Measurements from ENCODE around the gene OR52I1. TPM values are rescaled to one million over a fixed set of nuclear protein-coding genes. Genes with fewer than 3 reads are reported as not detected.
A peak's percentile ranks its signal among the peaks of the same experiment; 100 is the strongest.

Gene OR52I1, protein sequence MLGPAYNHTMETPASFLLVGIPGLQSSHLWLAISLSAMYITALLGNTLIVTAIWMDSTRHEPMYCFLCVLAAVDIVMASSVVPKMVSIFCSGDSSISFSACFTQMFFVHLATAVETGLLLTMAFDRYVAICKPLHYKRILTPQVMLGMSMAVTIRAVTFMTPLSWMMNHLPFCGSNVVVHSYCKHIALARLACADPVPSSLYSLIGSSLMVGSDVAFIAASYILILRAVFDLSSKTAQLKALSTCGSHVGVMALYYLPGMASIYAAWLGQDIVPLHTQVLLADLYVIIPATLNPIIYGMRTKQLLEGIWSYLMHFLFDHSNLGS
- not detected in 2 replicates for total RNA-seq

DNA sequence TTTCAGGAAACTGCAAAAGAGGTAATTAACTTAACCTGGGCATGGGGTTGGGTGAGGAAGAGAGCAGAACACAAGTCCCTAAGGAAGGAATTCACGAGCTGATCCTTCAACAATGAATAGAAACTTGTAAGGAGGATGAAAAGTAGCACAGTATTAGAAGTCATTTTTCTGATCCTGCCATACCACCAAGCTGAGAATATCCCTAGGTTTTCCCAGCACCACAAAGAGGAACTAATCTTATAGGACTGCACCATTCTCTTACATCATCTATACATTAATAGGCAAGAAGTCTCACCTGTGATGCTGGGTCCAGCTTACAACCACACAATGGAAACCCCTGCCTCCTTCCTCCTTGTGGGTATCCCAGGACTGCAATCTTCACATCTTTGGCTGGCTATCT lies at the start of gene OR52I1:
OR52I1 (plus strand) TSS at position 301 of the 400 bp plus-strand sequence; CDS start at position 301, 0 bp downstream.
- no peak for DNase-seq (ENCODE audit: low read depth in 2 of 2)

GRCh38 chr11:4544891-4545290 lies 48.9 kb upstream of the OR52I1 start, which contains the start of gene OR52M1:
Gene OR52M1, plus strand, starts transcription at chr11:4545191. Its CDS starts 0 bp downstream, at chr11:4545191.
- DNase-seq (ENCODE audit: low read depth in 2 of 2), result no peak

DNA sequence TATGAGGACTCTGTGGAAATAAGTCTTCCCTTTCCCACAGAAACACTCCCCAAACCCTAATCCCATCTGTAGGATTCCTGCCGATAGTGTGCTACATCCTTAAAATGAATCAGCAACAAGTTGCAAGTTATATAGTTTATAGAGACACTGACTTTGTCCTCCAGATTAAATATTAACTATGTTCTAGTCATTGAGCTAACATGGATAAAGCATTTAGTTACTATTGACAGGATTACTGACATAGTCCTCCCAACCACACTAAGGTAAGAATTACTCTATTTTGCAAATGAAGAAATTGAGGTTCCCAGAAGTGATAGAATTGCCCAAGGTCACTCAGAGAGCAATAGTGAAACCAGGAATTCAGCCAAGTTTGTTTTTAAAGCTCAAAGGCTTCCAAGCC lies 47.0 kb upstream of the OR52I1 start:
- DNase-seq (ENCODE audit: low read depth in 2 of 2), result no peak

DNA sequence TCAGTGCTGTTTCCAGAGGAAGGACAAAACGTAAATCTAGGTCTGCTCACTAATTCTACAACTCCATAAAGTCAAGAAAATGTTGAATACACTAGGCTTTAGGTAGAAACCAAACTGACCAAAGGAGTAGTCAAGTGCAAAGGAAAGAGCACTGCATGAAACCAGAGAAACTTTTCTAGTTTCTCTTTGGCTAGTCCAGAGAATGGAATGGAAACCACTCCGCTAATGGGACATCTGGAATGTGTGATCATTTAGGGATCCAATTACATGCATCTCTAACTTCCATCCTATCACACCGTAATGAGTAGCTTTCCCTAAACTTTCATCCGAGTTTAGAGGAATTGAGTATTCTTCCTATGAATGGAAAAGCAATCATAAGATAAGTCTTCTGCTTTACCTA lies 46.4 kb upstream of the OR52I1 start:
- no peak for DNase-seq (ENCODE audit: low read depth in 2 of 2)

DNA sequence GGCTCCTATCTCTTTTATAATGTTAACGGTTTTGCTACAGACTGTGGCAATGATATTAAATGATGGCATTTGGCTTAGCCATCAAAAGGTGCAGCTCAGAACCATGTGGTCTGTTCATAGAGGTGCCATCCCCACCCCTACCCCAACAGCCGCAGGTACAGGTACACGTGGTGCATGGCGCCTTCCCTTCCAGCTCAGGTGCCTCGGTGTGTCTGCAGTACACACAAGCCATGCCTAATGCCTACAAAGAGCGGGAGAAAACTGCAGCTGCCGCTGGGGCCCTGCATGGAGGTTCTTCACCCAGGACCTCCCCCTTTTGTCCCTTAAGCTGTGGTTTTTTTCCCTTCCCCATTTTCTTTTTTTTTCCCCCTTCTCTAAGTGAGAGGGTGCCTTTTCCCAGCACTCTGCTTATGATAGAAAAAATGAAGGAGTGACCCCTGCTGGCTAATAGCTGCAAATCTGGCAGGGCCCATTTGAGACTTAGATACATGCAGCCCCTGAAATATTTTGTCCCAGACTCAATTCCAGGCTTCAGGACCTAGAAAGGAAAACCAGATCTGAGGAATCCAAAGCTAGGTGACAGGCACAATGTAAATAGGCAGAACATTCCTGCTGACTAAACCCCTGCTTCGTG lies 42.4 kb upstream of the OR52I1 start:
- DNase-seq (ENCODE audit: low read depth in 2 of 2), result peak in 1 of 2 donors; percentile 24

DNA sequence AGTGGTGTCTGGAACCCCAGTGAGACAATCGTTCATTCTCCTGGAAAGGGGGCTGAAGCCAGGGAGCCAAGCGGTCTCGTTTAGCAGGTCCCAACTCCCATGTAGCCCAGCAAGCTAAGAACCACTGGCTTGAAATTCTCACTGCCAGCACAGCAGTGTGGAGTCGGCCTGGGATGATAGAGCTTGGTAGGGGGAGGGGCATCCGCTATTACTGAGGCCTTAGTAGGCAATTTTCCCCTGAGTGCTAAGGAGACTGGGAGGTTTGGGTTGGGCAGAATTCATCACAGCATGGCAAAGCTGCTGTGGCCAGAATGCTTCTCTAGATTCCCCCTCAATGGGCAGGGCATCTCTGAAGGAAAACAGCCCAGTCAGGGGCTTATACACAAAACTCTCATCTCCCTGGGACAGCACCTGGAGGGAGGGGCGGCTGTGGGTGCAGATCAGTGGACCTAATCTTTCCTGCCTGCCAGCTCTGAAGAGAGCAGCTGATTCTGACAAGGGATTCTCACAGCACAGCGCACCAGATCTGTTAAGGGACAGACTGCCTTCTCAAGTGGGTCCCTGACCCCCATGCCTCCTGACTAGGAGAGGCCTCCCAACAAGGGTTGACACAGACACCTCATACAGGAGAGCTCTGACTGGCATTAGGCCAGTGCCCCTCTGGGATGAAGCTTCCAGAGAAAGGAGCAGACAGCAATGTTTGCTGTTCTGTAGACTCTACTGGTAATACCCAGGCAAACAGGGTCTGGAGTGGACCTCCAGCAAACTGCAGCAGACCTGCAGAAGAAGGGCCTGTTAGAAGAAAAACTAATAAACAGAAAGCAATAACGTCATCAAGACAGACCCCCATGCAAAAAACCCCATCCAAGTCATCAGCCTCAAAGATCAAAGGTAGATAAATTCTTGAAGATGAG lies 34.1 kb upstream of the OR52I1 start:
- no peak for DNase-seq (ENCODE audit: low read depth in 2 of 2)

- no peak for DNase-seq (ENCODE audit: low read depth in 2 of 2)
These were observed 33.4 kb upstream of the OR52I1 start for GRCh38 chr11:4560467-4560866.

DNA sequence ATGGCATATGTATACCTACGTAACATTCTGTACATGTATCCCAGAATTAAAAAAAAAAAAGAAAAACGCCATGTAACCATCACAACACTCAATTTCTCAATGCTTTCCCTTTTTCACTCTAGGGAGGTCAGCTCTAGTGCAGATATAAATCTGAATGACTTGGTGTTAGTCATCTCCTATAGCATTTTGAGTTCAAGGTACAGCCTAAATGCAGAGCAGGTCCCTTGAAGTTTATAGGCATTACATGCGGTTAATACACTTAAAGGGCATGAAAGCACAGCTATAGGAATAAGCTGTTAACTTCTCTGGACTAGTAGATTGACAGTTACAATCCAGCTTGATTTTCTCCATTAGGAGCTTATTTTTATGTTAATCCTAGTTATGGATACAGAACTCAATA lies 28.5 kb upstream of the OR52I1 start:
- no peak for DNase-seq (ENCODE audit: low read depth in 2 of 2)

DNA sequence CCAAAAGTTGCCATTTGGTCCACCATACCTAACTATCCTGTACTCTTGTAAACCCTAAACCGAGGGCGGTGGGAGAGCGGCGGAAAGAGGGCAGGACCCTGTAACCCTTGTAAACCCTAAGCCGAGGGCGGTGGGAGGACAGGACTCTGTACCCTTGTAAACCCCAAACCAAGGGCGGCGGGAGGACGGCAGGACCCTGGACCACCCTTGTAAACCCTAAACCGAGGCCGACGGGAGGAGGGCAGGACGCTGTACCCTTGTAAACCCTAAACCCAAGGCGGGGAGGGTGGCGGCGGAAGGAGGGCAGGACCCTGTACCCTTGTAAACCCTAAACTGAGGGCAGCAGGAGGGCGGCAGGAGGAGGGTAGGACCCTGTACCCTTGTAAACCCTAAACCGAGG lies 24.8 kb upstream of the OR52I1 start:
- no peak for DNase-seq (ENCODE audit: low read depth in 2 of 2)

GRCh38 chr11:4576880-4577279 lies 17.0 kb upstream of the OR52I1 start:
- no peak for DNase-seq (ENCODE audit: low read depth in 2 of 2)

DNA sequence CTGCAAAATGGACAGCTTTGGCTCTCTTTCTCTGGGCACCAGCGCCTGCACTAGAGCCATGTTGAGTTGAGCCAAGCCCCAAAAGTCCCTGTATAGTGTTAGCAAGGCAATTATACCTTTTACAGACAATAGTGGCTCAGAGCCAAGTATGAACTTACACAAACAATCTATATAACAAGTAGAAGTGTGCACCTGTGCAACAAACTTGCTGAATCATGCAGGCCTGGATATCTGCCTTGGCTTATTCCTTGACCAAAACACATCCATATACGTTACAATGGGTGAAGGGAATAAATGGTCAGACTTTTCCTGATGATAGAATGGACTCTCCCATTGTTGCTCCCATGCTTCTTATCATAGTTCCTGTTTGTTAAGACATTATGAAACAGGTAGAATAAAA lies 16.1 kb upstream of the OR52I1 start:
- no peak for DNase-seq (ENCODE audit: low read depth in 2 of 2)

- no peak for DNase-seq (ENCODE audit: low read depth in 2 of 2)
These were observed 15.2 kb upstream of the OR52I1 start for GRCh38 chr11:4578624-4579023.

DNA sequence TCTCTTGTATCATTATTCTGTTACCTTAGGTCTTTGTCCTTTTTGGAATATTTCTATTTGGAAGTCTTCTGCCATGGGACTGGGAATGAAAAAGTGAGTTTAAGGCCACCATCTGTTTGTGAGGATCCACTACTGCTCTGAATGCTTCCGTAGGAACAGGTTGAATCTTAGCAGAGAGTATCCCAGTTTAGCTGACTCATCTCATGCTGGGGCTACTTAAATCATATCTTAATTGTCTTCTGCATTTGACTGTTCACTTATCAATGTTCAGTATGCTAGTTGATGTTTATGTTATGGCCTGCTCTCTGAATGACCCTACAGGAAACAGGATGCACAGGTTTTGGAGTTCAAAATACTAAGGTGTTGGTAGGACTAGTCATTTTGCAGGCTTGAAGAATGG lies 13.7 kb upstream of the OR52I1 start:
- no peak for DNase-seq (ENCODE audit: low read depth in 2 of 2)

DNA sequence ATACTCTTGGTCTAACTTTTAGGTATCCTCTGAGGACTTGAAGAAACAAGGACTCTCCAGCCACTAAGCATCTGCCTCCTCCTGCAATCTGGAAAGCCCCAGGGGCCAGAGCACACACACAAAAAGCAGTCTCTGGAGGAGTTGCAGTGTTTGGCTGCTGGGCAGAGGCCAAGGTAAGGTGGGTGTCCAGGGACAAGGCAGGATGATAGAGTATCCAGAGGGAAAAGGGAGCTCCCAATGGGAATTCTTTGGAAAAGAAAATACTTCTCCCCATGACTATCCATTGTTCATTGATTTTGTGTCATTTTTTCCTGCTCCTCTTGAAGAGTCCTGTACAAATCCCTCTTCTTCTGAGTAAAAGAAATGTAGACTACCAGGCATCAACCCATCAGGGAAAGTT lies 12.4 kb upstream of the OR52I1 start, which contains the start of gene OR52I2:
OR52I2 (plus strand) TSS at position 301 of the 400 bp plus-strand sequence.
- DNase-seq (ENCODE audit: low read depth in 2 of 2), result no peak

DNA sequence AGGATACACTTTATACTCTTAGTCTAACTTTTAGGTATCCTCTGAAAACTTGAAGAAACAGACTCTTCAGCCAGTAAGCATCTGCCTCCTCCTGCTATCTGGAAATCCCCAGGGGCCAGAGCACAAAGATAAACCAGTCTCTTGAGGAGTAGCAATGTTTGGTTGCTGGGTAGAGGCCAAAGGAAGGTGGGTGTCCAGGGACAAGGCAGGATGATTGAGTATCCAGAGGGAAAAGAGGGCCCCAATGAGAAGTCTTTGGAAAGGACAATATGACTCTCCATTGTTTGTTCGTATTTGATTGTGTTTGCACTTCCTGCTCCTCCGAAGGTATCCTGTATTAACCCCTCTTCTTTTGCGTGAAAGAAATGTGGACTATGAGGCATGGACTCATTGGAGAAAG lies 4.8 kb upstream of the OR52I1 start:
- DNase-seq (ENCODE audit: low read depth in 2 of 2), result no peak

GRCh38 chr11:4605057-4605456 lies 11.2 kb downstream of the OR52I1 start:
- no peak for DNase-seq (ENCODE audit: low read depth in 2 of 2)

- DNase-seq (ENCODE audit: low read depth in 2 of 2), result peak in 1 of 2 donors; percentile 18
These were observed 12.6 kb downstream of the OR52I1 start for GRCh38 chr11:4606231-4607015.

- peak in 1 of 2 donors; percentile 26 for DNase-seq (ENCODE audit: low read depth in 2 of 2)
These were observed 13.3 kb downstream of the OR52I1 start for GRCh38 chr11:4607096-4607495.

DNA sequence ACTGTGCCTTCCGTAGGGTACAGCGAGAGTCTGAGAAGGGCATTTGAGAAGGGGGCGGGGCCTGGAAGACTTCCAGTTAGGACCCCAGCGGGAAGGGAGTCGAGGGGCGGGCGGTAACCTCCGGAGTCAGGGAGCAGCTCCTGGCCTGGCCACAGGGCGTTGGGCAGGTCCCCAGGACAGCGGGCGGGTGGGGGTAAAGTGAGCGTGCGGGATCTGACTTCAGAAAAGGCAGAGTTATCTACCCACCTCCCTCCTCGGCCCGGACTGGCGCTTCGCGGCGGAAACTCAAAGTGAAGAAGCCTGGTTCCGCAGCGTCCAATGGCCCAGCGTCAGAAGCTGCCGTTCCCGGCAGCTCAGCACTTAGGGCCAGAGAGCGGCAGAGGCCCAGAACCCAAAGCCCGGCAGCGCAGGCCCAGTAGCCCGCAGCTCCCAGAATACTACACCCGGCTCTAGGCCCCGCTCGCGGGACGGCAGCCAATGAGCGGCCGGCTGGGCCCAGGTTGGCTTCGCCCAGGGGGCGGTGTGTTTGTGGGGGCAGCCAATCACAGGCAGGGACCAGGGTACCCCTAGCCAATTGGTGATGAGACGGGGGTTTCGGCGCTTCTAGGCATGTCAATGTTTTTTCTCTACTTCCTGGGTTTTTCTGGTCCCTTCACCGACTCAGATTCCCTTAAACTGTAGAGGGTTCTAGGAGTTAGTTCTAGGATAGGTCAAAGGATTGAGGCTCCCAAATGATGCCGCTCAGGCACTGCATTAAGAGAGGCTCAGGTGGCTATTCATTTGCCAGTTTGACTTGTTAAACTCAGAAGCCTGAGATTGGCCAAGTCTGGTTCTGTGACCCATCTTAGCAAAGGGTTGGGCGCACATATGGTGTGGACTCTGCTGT lies 14.2 kb downstream of the OR52I1 start, which contains the start of gene TRIM68:
TRIM68 (minus strand) TSS at position 451 of the 886 bp plus-strand sequence. CDS start 2,727 bp downstream, outside the sequence.
- DNase-seq (ENCODE audit: low read depth in 2 of 2), result peak; percentile 78 to 93

Measured in dermis microvascular lymphatic vessel endothelial cell (primary cell).